GM12872 (cell line): Measurements from ENCODE around the gene PCSK2.

ENCODE experiments used
- TF ChIP-seq, protein P1 (sequence below): IDR thresholded peaks from 3 replicates; pipeline ENCODE4 v1.5.1; 2011; ENCODE audit warnings: low read depth, mild to moderate bottlenecking, low read length, moderate library complexity; ENCODE audit not compliant: insufficient read depth

The PCSK2 gene

DNA sequence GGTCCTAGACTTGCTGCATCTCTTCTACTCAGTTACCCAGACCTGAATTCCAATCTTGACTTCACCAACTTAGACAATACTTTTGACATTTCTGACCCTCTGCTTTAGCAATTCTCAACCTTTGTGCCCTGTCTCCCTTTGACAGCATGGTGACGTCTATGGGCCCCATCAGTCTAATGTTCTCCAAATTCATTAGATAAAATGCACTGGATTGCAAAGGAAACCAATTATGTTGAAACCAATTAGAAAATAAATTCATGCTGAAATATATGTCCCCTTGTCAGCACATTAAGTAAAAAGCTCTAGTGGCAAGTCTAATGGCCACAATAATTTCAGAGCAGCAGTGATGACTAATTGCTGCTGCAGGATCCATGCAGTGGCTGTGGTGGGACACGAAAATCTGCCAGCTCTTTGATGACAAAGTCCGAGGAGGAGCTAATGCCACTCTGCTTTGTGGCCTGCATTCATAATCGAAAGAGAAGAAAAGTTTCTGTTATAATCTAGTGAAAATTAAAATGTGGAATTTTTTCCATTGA lies 240.3 kb downstream of the PCSK2 start:
- TF ChIP-seq, protein P1, sequence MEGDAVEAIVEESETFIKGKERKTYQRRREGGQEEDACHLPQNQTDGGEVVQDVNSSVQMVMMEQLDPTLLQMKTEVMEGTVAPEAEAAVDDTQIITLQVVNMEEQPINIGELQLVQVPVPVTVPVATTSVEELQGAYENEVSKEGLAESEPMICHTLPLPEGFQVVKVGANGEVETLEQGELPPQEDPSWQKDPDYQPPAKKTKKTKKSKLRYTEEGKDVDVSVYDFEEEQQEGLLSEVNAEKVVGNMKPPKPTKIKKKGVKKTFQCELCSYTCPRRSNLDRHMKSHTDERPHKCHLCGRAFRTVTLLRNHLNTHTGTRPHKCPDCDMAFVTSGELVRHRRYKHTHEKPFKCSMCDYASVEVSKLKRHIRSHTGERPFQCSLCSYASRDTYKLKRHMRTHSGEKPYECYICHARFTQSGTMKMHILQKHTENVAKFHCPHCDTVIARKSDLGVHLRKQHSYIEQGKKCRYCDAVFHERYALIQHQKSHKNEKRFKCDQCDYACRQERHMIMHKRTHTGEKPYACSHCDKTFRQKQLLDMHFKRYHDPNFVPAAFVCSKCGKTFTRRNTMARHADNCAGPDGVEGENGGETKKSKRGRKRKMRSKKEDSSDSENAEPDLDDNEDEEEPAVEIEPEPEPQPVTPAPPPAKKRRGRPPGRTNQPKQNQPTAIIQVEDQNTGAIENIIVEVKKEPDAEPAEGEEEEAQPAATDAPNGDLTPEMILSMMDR = no peak

DNA sequence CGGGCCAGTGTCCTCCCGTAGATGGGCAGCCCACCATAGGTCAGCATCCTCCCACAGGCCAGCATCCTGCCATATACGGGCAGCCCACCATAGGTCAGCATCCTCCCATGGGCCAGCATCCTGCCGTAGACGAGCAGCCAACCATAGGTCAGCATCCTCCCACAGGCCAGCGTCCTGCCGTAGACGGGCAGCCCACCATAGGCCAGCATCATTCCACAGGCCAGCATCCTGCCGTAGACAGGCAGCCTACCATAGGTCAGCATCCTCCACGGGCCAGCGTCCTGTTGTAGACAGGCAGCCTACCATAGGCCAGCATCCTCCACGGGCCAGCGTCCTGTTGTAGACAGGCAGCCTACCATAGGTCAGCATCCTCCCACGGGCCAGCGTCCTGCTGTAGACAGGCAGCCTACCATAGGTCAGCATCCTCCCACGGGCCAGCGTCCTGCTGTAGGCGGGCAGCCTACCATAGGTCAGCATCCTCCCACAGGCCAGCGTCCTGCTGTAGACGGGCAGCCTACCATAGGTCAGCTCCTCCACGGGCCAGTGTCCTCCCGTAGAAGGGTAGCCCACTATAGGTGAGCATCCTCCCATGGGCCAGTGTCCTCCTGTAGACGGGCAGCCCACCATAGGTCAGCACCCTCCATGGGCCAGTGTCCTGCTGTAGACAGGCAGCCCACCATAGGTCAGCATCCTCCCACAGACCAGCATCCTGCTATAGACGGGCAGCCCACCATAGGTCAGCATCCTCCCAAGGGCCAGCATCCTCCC lies 241.4 kb downstream of the PCSK2 start:
- TF ChIP-seq, protein P1 = no peak

DNA sequence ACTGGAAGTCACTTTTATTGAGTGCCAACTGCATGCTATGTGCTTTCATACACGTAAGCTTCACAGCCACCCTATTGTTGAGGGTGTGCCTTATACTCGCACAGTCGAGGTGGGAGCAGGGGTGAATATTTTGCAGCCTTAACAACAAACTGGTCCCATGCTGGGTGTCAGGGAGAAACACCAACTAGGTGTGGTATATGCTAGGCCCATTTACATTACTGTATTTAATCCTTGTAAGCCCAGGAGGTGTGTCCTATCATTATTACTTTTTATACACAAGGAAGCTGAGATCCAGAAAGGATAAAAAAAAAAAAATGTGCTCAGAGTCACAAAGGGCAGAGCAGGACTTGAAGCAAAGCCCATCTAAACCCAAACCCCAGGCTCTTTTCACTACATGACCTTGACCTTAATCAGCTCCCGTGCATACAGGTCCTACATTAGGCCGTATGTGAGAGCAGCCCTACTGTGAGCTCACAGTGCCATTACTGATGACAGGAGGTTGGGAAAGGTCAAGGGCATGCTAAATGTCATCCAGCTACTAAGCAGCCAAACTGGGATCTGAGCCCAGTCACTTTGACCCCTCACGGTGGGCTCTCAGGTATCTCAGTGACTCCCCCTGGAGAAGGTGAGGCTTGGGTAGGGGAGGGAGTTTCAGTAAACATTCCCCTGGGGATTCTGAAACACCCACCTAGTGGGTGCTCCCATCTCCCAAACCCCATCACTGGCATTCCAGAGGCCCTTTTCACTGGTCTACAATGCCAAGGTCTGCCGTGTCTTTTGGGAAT lies 242.6 kb downstream of the PCSK2 start:
- TF ChIP-seq, protein P1 = no peak

DNA sequence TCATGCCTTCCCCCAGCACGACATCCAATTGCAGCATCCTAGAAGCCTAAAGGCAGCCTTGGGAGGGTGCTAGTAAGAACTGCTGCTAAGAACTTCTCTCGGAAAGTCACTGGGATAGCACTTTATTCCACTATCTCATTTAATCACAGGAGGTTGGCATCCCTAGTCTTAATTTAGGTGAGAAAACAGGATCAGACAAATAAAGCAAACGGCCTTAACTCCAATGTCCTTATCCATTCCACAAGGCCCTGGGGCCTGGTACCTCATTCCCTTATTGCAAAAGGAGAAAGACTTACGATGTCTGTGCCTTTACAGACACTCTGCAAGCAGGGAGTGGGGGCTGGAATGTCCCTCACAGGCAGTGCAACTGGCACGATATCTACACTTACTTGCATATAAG lies 243.7 kb downstream of the PCSK2 start:
- TF ChIP-seq, protein P1 = no peak

DNA sequence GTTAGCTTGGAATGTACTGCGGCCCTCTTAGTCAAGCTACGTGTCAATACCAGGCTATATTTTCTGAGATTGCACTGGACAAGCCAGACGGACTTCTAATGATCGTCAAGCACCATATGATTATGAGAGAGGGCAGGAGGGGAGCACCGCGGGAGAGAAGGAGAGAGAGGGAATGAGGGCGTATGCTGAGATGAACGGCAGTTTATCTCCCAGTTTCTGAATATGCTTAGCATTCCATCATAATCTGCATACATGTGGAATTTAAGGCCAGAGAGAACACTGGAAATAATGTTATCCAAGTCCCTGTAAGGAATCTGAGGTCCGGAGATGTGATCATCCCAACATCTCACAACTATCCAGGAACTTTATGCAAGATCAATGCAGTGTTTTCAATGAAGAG lies 244.1 kb downstream of the PCSK2 start:
- TF ChIP-seq, protein P1 = no peak

DNA sequence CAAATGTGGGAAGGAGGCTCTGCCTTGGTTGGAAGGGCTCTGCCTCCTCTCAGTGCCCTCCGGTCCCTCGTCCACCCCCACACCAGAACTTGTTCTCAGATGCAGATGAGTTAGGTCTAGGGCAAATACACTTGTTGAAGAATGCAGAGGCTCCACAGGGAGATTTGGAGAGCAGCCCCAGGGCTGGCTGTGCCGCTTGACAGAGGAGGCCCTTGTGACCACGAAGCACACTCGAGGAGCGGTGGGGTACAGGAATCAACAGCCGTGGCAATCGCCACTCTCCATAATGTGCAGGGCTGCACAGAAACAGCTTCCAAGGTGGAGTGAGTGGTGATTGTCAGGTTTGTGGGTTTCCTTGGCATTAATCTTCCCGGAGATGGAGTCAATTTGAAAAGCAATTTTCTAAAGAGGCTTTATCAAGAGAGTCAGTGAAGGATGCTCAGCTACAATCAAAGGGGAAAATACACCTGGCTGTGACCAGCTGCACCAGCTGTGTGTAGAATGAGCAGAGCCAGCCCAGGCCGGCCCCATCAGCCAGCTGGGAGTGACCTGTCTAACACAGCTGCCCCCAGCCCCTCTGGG lies 244.9 kb downstream of the PCSK2 start:
- TF ChIP-seq, protein P1 = no peak

DNA sequence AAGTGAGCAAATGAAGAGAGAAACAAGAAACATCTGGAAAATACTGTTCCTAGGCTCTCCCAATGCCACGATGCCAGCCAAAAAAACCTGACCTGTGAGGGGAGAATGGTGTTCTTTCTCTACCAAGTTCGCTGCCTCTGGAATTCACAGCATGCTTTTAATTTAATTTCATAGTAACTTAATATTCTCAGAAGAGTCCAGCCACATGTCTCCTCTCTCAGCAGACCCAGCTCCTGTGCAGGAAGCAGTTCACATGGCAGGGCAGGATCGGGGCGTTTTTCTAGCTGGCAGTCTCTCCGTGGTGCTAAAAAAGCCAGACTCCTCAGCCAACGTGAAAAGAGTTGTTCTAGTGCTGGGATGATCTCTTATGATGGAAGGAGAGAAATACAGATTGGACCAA lies 246.8 kb downstream of the PCSK2 start:
- TF ChIP-seq, protein P1 = no peak
